C4-2B (cell line): ENCODE results near the gene FBXL16.
A peak's percentile ranks its signal among the peaks of the same experiment; 100 is the strongest.

Experiments used
- H3K27ac ChIP-seq: fragments of 450-650 bp; 2 replicates; pipeline ENCODE4 v1.5.1; 2017
- ZFX ChIP-seq: fragments of 450-650 bp; IDR thresholded peaks from 2 replicates; pipeline ENCODE4 v1.6.1; 2017
- TF ChIP-seq, protein P1 (sequence below): fragments of 450-650 bp; conservative IDR thresholded peaks from 2 replicates; pipeline ENCODE4 v1.5.1; 2017; ENCODE audit warnings: mild to moderate bottlenecking

FBXL16 gene

DNA sequence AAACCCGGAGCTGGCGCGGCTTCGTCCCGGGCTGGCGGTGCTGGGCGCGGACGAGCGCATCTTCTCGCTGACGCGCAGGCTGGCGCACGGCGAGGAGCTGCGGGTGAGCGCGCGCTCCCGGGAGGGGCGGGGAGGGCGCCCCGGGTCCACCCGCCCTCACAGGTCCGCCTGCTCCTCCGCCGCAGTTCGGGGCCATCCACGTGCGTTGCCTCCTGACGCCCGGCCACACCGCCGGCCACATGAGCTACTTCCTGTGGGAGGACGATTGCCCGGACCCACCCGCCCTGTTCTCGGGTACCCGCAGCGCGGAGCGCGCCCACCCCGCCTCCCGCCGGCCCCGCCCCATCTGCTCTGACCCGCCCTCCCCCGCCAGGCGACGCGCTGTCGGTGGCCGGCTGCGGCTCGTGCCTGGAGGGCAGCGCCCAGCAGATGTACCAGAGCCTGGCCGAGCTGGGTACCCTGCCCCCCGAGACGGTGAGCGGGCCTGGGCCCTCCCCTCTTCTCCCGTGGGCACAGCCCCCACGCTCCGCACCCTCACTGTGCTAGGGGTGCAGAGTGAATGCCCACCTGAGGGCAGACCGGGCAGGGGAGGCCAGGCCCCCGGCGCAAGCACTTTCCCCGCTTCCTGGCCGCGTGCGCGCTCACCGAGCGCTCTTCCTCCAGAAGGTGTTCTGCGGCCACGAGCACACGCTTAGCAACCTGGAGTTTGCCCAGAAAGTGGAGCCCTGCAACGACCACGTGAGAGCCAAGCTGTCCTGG, 22.7 kb upstream of the FBXL16 start:
- no peak for TF ChIP-seq ZFX
- TF ChIP-seq, protein P1, sequence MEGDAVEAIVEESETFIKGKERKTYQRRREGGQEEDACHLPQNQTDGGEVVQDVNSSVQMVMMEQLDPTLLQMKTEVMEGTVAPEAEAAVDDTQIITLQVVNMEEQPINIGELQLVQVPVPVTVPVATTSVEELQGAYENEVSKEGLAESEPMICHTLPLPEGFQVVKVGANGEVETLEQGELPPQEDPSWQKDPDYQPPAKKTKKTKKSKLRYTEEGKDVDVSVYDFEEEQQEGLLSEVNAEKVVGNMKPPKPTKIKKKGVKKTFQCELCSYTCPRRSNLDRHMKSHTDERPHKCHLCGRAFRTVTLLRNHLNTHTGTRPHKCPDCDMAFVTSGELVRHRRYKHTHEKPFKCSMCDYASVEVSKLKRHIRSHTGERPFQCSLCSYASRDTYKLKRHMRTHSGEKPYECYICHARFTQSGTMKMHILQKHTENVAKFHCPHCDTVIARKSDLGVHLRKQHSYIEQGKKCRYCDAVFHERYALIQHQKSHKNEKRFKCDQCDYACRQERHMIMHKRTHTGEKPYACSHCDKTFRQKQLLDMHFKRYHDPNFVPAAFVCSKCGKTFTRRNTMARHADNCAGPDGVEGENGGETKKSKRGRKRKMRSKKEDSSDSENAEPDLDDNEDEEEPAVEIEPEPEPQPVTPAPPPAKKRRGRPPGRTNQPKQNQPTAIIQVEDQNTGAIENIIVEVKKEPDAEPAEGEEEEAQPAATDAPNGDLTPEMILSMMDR, result no peak
- H3K27ac ChIP-seq, result peak overlapping the region; percentile 100

DNA sequence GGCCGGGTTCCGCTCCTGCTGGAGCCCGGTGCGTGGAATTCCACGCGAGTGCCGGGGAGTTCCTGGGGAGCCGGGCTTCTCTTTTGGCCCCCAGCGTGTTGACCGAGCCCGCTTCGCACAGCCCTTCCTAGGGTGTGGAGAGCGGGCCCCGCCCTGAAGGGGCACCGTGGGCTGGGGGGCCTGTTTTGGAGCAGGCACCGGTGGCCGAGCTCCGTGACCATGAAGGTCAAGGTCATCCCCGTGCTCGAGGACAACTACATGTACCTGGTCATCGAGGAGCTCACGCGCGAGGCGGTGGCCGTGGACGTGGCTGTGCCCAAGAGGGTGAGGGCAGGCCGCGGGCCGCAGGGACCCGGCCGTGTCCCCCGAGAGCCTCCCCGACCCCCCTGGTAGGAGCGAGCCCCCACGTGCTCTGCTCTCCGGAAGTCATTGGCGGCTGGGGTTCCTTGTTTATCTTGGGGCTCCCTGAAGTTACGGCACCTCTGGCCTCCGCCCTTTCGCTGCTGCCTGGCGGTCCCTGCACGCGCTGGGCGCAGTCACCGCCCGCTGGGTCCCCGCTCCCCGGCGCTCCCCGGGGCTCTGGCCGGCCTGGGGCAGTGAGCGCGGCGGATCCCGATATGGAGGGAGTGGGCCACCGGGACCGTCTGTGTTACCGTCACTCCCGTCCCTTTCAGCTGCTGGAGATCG, 21.8 kb upstream of the FBXL16 start:
- peak; percentile 45; the same call in 1 of the 2 replicates for TF ChIP-seq ZFX
- TF ChIP-seq, protein P1, result no peak
- H3K27ac ChIP-seq, result peak overlapping the region; percentile 100

DNA sequence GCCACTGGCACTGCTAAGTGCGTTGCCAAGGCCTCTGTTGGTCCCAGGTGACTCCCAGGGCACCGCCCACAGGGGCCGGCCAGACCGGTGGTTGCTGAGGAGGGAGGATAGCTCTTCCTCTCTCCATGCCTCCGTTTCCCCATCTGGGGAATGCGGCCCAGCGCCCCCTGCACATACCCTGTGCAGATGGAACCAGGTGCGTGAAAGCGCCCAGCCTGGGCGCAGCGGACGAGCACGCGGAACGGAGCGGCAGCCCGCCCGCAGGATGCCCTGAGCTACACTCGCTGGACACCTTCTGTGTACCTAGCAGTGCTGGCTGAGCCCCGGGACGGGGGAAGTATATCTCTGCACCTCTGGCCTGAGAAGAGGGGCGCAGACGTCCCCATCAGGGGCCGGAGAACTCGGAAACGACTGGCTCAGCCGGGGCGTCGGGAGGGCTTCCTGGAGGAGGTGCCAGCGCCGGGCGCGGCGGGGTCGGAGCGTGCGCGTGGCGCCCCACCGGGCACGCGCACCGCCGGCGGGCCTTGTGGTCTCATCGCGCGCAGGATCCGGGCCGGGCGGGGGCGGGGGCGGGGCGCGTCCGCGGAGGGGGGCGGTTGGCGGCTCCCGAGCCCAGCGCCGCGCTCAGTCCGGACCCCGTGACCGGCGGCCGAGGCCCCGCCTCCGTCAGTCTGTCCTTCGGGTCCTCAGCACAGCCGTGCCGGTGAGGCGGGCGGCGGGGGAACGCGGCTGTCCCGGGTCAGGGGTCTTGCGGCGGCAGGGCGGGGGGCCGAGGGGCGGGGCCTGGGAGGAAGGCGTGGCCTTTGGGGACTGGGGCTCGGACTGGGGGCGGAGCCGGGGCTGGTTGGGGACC, 21.1 kb upstream of the FBXL16 start, which contains the start of the genes CCDC78 and HAGHL:
TSS of gene CCDC78 (minus strand) at position 6 of the 853 bp plus-strand sequence. CDS start 76 bp downstream, outside the sequence.
TSS of gene HAGHL (plus strand) at position 669 of the 853 bp plus-strand sequence. CDS start 404 bp downstream, outside the sequence.
- TF ChIP-seq ZFX, result 0 out of 2 replicates have a peak, but pooled peaks have one; percentile 29
- TF ChIP-seq, protein P1, result no peak
- peak within 1 kb of the TSS; percentile 100 for H3K27ac ChIP-seq

DNA sequence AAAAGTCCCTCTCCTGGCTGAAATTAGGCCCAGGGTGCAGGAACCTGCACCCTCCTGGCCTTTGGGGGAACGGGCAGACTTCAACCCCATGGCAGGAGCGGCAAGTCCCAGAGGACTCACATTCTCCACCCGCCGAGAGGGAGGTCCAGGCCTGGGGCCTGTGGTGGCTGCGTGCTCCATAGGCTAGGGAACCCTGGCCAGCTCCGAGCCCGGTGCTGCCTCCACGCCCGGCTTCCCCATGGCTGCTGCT, 20.5 kb upstream of the FBXL16 start:
- no peak; the same call in 1 of the 2 replicates for TF ChIP-seq ZFX
- TF ChIP-seq, protein P1, result no peak
- peak overlapping the region; percentile 100 for H3K27ac ChIP-seq

DNA sequence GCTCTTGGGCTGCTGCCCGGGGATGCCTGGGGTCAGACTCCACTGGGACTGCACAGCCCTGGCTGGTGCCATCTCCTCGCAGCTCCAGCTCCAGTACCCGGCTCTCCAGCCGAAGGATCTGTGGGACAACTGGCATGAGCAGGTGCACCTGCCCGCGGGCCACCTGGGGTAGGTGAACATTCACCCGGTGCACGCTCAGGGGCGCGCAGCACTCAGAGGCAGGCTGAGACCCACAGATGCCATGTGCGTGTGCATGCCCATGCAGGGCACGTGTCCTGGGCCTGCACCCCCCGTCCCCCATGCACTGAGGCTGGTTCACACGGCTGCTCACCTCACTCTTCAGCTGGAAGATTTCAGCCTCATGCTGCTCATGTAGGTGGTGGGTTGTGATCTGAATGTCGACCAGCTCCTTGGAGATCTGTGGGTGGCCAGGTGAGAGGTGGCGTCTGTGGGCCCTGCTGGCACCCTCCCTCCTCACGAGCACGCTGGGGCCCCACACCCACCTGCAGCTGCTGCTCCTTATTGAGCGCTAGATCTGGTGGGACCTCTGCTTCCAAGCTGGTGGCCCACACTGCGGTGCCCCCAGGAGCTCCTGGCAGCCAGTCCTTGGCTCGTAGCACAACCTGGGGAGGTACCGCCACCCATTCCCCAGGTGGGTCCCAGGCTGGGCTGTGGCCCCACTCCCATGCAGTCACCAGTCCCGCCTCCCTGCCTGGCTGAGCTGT, 20.0 kb upstream of the FBXL16 start:
- TF ChIP-seq, protein P1, result no peak
- TF ChIP-seq ZFX, result no peak
- H3K27ac ChIP-seq, result peak overlapping the region; percentile 100

DNA sequence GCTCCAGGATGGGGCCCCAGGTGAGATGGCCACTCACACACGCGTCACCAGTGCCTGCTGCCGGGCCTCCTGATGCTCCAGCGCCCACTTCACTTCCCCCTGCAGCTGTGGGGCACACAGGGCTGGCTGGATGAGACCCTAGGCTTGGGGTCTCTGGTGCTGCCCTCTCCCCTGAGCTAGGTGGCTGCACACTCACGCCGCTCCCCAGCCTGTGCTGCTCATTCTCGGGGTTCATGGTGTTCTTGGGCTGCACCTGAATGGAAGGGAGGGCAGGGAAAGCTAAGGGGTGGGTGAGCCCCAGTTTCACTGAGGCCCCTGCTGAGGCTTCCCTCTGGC, 19.4 kb upstream of the FBXL16 start:
- peak overlapping the region; percentile 100 for H3K27ac ChIP-seq
- TF ChIP-seq ZFX, result no peak
- TF ChIP-seq, protein P1, result no peak
